A549 (cell line): ENCODE measurements around the gene SLCO2B1. TPM values are rescaled to one million over a fixed set of nuclear protein-coding genes. Genes with fewer than 3 reads are reported as not detected.

ENCODE experiments used
- ATAC-seq, 2 experiments: fragments of 200-7000 bp in 1 of 2; fragments of >200 bp in 1 of 2; cut with Nextera tagmentation in 1 of 2; cut with Tn5 transposase in 1 of 2; 3 replicates each; pipeline versions ENCODE4 v1.8.0 to v1.9.1; 2018 to 2020; ENCODE audit warnings: mild to moderate bottlenecking in 1 of 2, moderate library complexity in 1 of 2
- CTCF ChIA-PET: fragments of 300-600 bp; sonication (Branson Sonifier 250); formaldehyde crosslinking; extraction: SDS; loops from one replicate; lab custom pipeline; 2021; ENCODE audit warnings: antibody characterized with exemption, inconsistent platforms; lab: Yijun Ruan, JAX
- POLR2A ChIA-PET: fragments of 350-600 bp; formaldehyde crosslinking; extraction: SDS; loops from one replicate; lab custom pipeline; 2021; ENCODE audit warnings: antibody characterized with exemption, inconsistent platforms; lab: Yijun Ruan, JAX
- DNase-seq, 2 experiments: peaks; one replicate each; pipeline versions ENCODE4 v3.0.0 to v3.0.0-alpha.2; 2011 to 2016; ENCODE audit warnings: low read depth in 1 of 2, low spot score in 1 of 2
- FAIRE-seq: peaks from 2 replicates; lab custom pipeline; 2011; peaks lifted over from hg19 to GRCh38; lab: Jason Lieb, UNC
- H3K27ac ChIP-seq, 2 experiments: fragments of >200 bp; sonication (Bioruptor Twin); formaldehyde crosslinking; 3 replicates each; pipeline ENCODE4 v1.5.1; 2016 to 2017
- H3K4me1 ChIP-seq: fragments of >200 bp; sonication (Bioruptor Twin); formaldehyde crosslinking; 3 replicates; pipeline ENCODE4 v1.6.1; 2016
- H3K4me2 ChIP-seq: fragments of >200 bp; sonication (Bioruptor Twin); formaldehyde crosslinking; 3 replicates; pipeline ENCODE4 v1.6.1; 2016
- H3K4me3 ChIP-seq: fragments of >200 bp; sonication (Bioruptor Twin); formaldehyde crosslinking; 3 replicates; pipeline ENCODE4 v1.5.1; 2016
- H3K9me3 ChIP-seq: fragments of >200 bp; sonication (Bioruptor Twin); formaldehyde crosslinking; 3 replicates; pipeline ENCODE4 v1.6.1; 2016
- ATOH8 ChIP-seq: fragments of 250-450 bp; sonication (Bioruptor Pico); IDR thresholded peaks from 2 replicates; pipeline ENCODE4 v1.5.0; 2020; ENCODE audit warnings: low read depth, mild to moderate bottlenecking, moderate library complexity
- EHMT2 ChIP-seq: fragments of 200-600 bp; sonication (generic); IDR thresholded peaks from 2 replicates; pipeline ENCODE4 v1.6.1; 2016; ENCODE audit warnings: antibody characterized with exemption, low read depth, mild to moderate bottlenecking, moderate library complexity
- FOSB ChIP-seq: fragments of 250-450 bp; sonication (Bioruptor Pico); IDR thresholded peaks from 2 replicates; pipeline ENCODE4 v1.5.0; 2020; ENCODE audit warnings: mild to moderate bottlenecking, moderate library complexity
- FOSL2 ChIP-seq, 2 experiments: fragments of 450-650 bp in 1 of 2; fragments of >200 bp in 1 of 2; sonication (Bioruptor Twin) in 1 of 2; formaldehyde crosslinking; IDR thresholded peaks; 2 replicates each; pipeline versions ENCODE4 v1.5.0 to v1.6.1; 2016 to 2020; ENCODE audit warnings: mild to moderate bottlenecking in 1 of 2, moderate library complexity in 1 of 2
- GATA3 ChIP-seq: IDR thresholded peaks from 2 replicates; pipeline ENCODE4 v1.6.1; 2012; ENCODE audit warnings: borderline replicate concordance
- HES2 ChIP-seq: fragments of >200 bp; sonication (Bioruptor Twin); formaldehyde crosslinking; IDR thresholded peaks from 2 replicates; pipeline ENCODE4 v1.6.1; 2016
- HOXB5 ChIP-seq: fragments of 250-450 bp; sonication (Bioruptor Pico); IDR thresholded peaks from 2 replicates; pipeline ENCODE4 v1.5.0; 2020; ENCODE audit warnings: mild to moderate bottlenecking, moderate library complexity
- JUN ChIP-seq, 2 experiments: fragments of >200 bp; sonication (Bioruptor Twin); formaldehyde crosslinking; IDR thresholded peaks; 2 replicates in 1 of 2; 3 replicates in 1 of 2; pipeline ENCODE4 v1.6.1; 2016 to 2017
- JUNB ChIP-seq: fragments of >200 bp; sonication (Bioruptor Twin); formaldehyde crosslinking; IDR thresholded peaks from 2 replicates; pipeline ENCODE4 v1.6.1; 2016
- KDM1A ChIP-seq: fragments of 200-600 bp; sonication (generic); IDR thresholded peaks from 2 replicates; pipeline ENCODE4 v1.6.1; 2016; ENCODE audit warnings: low read depth, mild to moderate bottlenecking
- MAFK ChIP-seq: fragments of 450-650 bp; IDR thresholded peaks from 2 replicates; pipeline ENCODE4 v1.6.1; 2014; ENCODE audit not compliant: partially characterized antibody
- MAX ChIP-seq: IDR thresholded peaks from 2 replicates; pipeline ENCODE4 v1.6.1; 2012
- MYC ChIP-seq: IDR thresholded peaks from 2 replicates; pipeline ENCODE4 v1.6.1; 2012; ENCODE audit warnings: mild to moderate bottlenecking, inconsistent platforms, low read length, improper control_type of control experiment, borderline replicate concordance
- NR3C1 ChIP-seq: fragments of >200 bp; sonication (Bioruptor Twin); formaldehyde crosslinking; IDR thresholded peaks from 3 replicates; pipeline ENCODE4 v1.6.1; 2017
- PHF8 ChIP-seq: fragments of 200-600 bp; sonication (generic); IDR thresholded peaks from 2 replicates; pipeline ENCODE4 v1.6.1; 2016; ENCODE audit warnings: low read depth, mild to moderate bottlenecking, antibody characterized with exemption, moderate library complexity, borderline replicate concordance
- POLR2A ChIP-seq: IDR thresholded peaks from 2 replicates; pipeline ENCODE4 v1.6.1; 2012; ENCODE audit warnings: mild to moderate bottlenecking, low read length
- SREBF2 ChIP-seq: fragments of 450-650 bp; IDR thresholded peaks from 2 replicates; pipeline ENCODE4 v1.6.1; 2014; ENCODE audit warnings: mild to moderate bottlenecking, moderate library complexity
- TP53 ChIP-seq: fragments of 250-450 bp; sonication (Bioruptor Pico); IDR thresholded peaks from 2 replicates; pipeline ENCODE4 v1.5.0; 2021; ENCODE audit warnings: mild to moderate bottlenecking, moderate library complexity
- ZC3H11A ChIP-seq: fragments of 450-650 bp; IDR thresholded peaks from 2 replicates; pipeline ENCODE4 v1.6.1; 2014; ENCODE audit warnings: antibody characterized with exemption, mild to moderate bottlenecking
- WGBS: methylation state at CpG from one replicate; pipeline ENCODE4 v1.1.6; 2017; ENCODE audit errors: missing lambda C conversion rate; 5-methylcytosine and 5-hydroxymethylcytosine counted together
- polyA plus RNA-seq, 4 experiments: library from polyadenylated mRNA; depleted of rRNA in 3 of 4; stranded (reverse); fragments of >200 nt; fragmentation: RNase III in 1 of 4; extraction: RNeasy Plus Mini Kit Qiagen cat#74134 plus additional on column Dnase treatment in 1 of 4; gene quantifications; 2 replicates in 3 of 4; 3 replicates in 1 of 4; pipeline ENCODE4 v1.2.3, GENCODE V29; 2011 to 2017
- TF ChIP-seq, protein P1 (sequence below): fragments of 200-600 bp; sonication (generic); IDR thresholded peaks from 2 replicates; pipeline ENCODE4 v1.6.1; 2016; ENCODE audit warnings: antibody characterized with exemption, mild to moderate bottlenecking, moderate library complexity
- TF ChIP-seq, protein P2 (sequence below): fragments of >200 bp; sonication (Bioruptor Twin); formaldehyde crosslinking; IDR thresholded peaks from 3 replicates; pipeline ENCODE4 v1.5.1; 2016

SLCO2B1 gene
- polyA plus RNA-seq, 2 of the 4 experiments (the other 2 are of a cell fraction) = 4.9 to 5.2 TPM

GRCh38 chr11:75230621-75231020, 79.7 kb downstream of the SLCO2B1 start (continued):
- no peak for TF ChIP-seq FOSL2 (IDR thresholded peaks at IDR 0.05)
- no peak for TF ChIP-seq FOSL2 (CRISPR knock-in tag; IDR thresholded peaks at IDR 0.05)

- ChIA-PET CTCF (interaction anchor here (1.1 to 19.6 kb wide), 9 partner anchors 8 to 305 kb away, joined by 3 to 445 read pairs (median 8); partner anchors contain the start of gene TPBGL), POLR2A (no interaction called here)
- H3K27ac ChIP-seq = no peak overlapping the region
- DNase-seq (peak in 1 of 2 experiments; percentile 46), ATAC-seq (peak; percentile 30 to 46; a peak in 1 of 6 replicates), FAIRE-seq (peak; percentile 43)
- TF ChIP-seq HOXB5 (peak; percentile 57; the same call in 1 of the 2 replicates), GATA3 (no peak), EHMT2 (peak; percentile 87)
- TF ChIP-seq, protein P1, sequence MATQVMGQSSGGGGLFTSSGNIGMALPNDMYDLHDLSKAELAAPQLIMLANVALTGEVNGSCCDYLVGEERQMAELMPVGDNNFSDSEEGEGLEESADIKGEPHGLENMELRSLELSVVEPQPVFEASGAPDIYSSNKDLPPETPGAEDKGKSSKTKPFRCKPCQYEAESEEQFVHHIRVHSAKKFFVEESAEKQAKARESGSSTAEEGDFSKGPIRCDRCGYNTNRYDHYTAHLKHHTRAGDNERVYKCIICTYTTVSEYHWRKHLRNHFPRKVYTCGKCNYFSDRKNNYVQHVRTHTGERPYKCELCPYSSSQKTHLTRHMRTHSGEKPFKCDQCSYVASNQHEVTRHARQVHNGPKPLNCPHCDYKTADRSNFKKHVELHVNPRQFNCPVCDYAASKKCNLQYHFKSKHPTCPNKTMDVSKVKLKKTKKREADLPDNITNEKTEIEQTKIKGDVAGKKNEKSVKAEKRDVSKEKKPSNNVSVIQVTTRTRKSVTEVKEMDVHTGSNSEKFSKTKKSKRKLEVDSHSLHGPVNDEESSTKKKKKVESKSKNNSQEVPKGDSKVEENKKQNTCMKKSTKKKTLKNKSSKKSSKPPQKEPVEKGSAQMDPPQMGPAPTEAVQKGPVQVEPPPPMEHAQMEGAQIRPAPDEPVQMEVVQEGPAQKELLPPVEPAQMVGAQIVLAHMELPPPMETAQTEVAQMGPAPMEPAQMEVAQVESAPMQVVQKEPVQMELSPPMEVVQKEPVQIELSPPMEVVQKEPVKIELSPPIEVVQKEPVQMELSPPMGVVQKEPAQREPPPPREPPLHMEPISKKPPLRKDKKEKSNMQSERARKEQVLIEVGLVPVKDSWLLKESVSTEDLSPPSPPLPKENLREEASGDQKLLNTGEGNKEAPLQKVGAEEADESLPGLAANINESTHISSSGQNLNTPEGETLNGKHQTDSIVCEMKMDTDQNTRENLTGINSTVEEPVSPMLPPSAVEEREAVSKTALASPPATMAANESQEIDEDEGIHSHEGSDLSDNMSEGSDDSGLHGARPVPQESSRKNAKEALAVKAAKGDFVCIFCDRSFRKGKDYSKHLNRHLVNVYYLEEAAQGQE = peak; percentile 96
- no peaks in the 10 kb centered on the region for H3K4me1 ChIP-seq
- 23% methylated on average over 3 of the region's 3 CpGs for WGBS
- H3K9me3 ChIP-seq = no peaks in the 10 kb centered on the region
- no peak overlapping the region for H3K4me3 ChIP-seq
- H3K4me2 ChIP-seq = no peak overlapping the region
Measured at GRCh38 chr11:75233754-75234172, 82.9 kb downstream of the SLCO2B1 start.

GRCh38 chr11:75236062-75236461, 85.2 kb downstream of the SLCO2B1 start:
- WGBS = 46% methylated on average over 8 of the region's 8 CpGs
- ATAC-seq = no peak
- ChIA-PET POLR2A (no interaction called here), CTCF (interaction anchor here (1.9 to 19.6 kb wide), 5 partner anchors 10 to 212 kb away, joined by 5 to 445 read pairs (median 123); no protein-coding TSS in a partner anchor)
- H3K4me2 ChIP-seq = no peak overlapping the region
- FAIRE-seq = no peak
- no peak overlapping the region for H3K4me3 ChIP-seq
- no peaks in the 10 kb centered on the region for H3K9me3 ChIP-seq
- no peak overlapping the region for H3K27ac ChIP-seq
- peaks cover 7% of the 10 kb centered on the region; the same call in 2 of the 3 replicates for H3K4me1 ChIP-seq
- no peak for DNase-seq
- TF ChIP-seq ATOH8 (CRISPR knock-in tag) (no peak), MAFK (no peak), HES2 (no peak), NR3C1 (no peak), ZC3H11A (no peak), MYC (no peak), TP53 (CRISPR knock-in tag) (no peak), KDM1A (no peak), JUNB (no peak), JUN (IDR thresholded peaks at IDR 0.05) (no peak)

DNA sequence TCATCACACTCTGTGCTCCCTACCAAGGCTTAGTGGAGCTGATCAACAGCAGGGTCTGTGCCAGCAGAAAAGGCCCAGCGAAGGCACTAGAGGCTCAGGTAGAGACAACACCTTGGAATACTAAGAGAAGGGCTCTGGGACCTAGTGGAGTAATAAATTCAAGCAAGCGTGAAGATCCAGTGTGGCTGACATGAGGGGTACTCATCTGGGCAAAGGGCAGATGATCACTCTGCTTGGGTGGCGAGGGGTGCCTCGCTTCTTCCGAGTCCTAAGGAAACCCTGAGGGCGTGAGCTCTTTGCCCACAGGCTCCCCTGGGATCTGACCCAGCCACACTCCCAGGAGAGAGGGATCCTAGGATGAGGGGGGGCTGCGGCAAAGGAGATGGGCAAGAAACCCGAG, 86.1 kb downstream of the SLCO2B1 start:
- 23% methylated on average over 8 of the region's 8 CpGs for WGBS
- Histone ChIP-seq H3K4me3 (no peak overlapping the region), H3K4me1 (peaks cover 7% of the 10 kb centered on the region; the same call in 2 of the 3 replicates), H3K4me2 (no peak overlapping the region), H3K27ac (no peak overlapping the region), H3K9me3 (no peaks in the 10 kb centered on the region)
- ChIA-PET POLR2A (no interaction called here), CTCF (interaction anchor here (0.6 to 19.6 kb wide), 10 partner anchors 11 to 311 kb away, joined by 3 to 445 read pairs (median 24); no protein-coding TSS in a partner anchor)
- ATAC-seq = no peak
- no peak for DNase-seq
- no peak for FAIRE-seq
- TF ChIP-seq, protein P1 = no peak
- TF ChIP-seq POLR2A = no peak
- no peak for TF ChIP-seq PHF8
- no peak for TF ChIP-seq MAX
- TF ChIP-seq HES2 = no peak
- TF ChIP-seq FOSB (CRISPR knock-in tag) = no peak
- no peak for TF ChIP-seq SREBF2
- TF ChIP-seq GATA3 = no peak
- TF ChIP-seq, protein P2, sequence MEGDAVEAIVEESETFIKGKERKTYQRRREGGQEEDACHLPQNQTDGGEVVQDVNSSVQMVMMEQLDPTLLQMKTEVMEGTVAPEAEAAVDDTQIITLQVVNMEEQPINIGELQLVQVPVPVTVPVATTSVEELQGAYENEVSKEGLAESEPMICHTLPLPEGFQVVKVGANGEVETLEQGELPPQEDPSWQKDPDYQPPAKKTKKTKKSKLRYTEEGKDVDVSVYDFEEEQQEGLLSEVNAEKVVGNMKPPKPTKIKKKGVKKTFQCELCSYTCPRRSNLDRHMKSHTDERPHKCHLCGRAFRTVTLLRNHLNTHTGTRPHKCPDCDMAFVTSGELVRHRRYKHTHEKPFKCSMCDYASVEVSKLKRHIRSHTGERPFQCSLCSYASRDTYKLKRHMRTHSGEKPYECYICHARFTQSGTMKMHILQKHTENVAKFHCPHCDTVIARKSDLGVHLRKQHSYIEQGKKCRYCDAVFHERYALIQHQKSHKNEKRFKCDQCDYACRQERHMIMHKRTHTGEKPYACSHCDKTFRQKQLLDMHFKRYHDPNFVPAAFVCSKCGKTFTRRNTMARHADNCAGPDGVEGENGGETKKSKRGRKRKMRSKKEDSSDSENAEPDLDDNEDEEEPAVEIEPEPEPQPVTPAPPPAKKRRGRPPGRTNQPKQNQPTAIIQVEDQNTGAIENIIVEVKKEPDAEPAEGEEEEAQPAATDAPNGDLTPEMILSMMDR = no peak
